ENCODE measurements around the gene COQ2. TPM values are rescaled to one million over a fixed set of nuclear protein-coding genes. Genes with fewer than 3 reads are reported as not detected.

Gene COQ2
- total and polyA plus RNA-seq, 10 donors = 5.4 to 26.9 (median 22.8) TPM

DNA sequence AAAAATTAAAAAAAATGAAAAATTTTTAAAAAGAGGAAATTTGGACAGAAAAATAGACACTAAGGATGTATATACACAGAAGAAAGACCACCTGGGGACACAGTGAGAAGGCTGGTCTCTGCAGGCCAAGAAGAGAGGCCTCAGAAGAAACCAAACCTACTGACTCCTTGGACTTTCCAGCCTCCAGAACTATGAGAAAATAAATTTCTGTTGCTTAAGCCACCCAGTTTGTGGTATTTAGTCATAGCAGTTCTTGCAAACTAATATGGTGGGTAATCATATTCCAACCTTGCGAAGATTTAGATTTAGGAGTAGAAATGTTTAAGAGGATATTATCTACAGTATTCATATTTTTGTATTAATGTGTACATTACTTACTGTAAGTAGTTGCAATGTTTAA is 56.4 kb downstream of the COQ2 start:
- Histone ChIP-seq H3K36me3 (no peaks in the 10 kb centered on the region), H3K9me3 (no peaks in the 10 kb centered on the region), H3K4me1 (peaks cover 14 to 39% (median 21%) of the 10 kb centered on the region in 6 donors), H3K4me3 (no peak overlapping the region), H3K27me3 (replicated peaks in 1 of 7) (no peaks in the 10 kb centered on the region), H3K27ac (no peak overlapping the region)
- no peak for DNase-seq
- 95 to 100% (median 98%) methylated on average over 1 of the region's 1 CpG for WGBS, 5 donors
- intact Hi-C loops (cut with DNase I; ENCODE audit: low total_unique reads) = no loop called here
- TF ChIP-seq, protein P1, sequence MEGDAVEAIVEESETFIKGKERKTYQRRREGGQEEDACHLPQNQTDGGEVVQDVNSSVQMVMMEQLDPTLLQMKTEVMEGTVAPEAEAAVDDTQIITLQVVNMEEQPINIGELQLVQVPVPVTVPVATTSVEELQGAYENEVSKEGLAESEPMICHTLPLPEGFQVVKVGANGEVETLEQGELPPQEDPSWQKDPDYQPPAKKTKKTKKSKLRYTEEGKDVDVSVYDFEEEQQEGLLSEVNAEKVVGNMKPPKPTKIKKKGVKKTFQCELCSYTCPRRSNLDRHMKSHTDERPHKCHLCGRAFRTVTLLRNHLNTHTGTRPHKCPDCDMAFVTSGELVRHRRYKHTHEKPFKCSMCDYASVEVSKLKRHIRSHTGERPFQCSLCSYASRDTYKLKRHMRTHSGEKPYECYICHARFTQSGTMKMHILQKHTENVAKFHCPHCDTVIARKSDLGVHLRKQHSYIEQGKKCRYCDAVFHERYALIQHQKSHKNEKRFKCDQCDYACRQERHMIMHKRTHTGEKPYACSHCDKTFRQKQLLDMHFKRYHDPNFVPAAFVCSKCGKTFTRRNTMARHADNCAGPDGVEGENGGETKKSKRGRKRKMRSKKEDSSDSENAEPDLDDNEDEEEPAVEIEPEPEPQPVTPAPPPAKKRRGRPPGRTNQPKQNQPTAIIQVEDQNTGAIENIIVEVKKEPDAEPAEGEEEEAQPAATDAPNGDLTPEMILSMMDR (IDR thresholded peaks at IDR 0.05 in 8 of 11, conservative IDR thresholded peaks at IDR 0.05 in 3 of 11) = no peak

DNA sequence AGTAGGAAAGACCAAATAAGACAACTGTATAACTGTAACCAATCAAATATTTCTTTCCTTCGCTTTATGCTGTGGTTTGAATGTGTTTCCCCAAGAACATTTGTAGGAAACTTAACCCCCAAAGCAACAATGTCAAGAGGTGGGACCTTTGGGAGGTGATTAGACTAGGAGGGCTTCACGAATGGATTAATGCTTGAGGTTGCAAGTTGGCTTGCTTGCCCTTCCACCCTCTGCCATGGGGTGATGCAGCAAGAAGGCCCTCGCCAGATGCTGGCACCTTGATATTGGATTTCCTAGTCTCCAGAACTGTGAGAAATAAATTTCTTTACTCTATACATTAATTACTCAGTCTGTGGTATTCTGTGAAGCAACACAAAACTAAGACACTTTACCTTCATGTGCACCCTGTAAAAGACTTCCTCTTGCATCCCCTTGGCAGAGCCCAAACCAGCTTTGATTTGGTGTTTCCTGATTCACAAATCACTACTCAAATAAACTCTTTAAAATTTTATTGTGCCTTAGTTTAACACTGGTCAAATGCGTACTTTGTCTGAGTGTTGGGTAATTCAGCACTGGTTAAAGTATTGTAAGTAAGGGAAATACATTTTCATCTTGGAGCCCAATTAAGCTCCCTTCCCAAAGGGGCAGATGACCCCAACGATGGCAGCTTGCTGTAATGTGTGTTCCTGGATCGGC is 59.9 kb downstream of the COQ2 start:
- WGBS, 5 donors = 86 to 95% (median 91%) methylated on average over 6 of the region's 6 CpGs
- H3K9me3 ChIP-seq = no peaks in the 10 kb centered on the region
- no peaks in the 10 kb centered on the region for H3K27me3 ChIP-seq (replicated peaks in 1 of 7)
- peaks cover 4 to 39% (median 18%) of the 10 kb centered on the region in 6 donors for H3K4me1 ChIP-seq
- H3K27ac ChIP-seq = peak overlapping the region in 1 of 8 donors; percentile 22
- intact Hi-C loops (cut with DNase I; ENCODE audit: low total_unique reads) = no loop called here
- no peaks in the 10 kb centered on the region for H3K36me3 ChIP-seq
- TF ChIP-seq POLR2A (IDR thresholded peaks at IDR 0.05) (no peak), POLR2AphosphoS5 (IDR thresholded peaks at IDR 0.05) (no peak)
- TF ChIP-seq, protein P1 (IDR thresholded peaks at IDR 0.05 in 8 of 11, conservative IDR thresholded peaks at IDR 0.05 in 3 of 11) = no peak
- H3K4me3 ChIP-seq = no peak overlapping the region
- DNase-seq = no peak

DNA sequence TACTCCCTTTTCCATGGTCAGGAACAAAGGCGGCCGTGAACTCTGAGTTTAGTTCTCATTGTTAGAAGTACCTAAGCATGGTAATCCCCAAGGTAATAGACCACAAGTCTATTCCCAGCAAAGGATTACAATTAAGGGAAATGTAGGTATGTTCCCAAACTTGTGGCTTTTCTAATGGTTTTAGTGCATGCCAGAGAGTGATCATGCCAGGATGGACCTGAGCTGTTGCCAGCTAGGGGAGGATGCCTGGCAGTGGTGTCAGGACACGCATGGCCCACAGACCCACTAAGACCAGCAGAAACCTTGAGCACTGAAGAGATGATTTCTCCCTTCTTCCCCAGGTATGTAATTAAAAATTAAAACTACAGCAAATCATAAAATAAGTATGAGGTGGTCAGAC is 60.8 kb downstream of the COQ2 start:
- intact Hi-C loops (cut with DNase I; ENCODE audit: low total_unique reads) = no loop called here
- H3K27me3 ChIP-seq (replicated peaks in 1 of 7) = no peaks in the 10 kb centered on the region

DNA sequence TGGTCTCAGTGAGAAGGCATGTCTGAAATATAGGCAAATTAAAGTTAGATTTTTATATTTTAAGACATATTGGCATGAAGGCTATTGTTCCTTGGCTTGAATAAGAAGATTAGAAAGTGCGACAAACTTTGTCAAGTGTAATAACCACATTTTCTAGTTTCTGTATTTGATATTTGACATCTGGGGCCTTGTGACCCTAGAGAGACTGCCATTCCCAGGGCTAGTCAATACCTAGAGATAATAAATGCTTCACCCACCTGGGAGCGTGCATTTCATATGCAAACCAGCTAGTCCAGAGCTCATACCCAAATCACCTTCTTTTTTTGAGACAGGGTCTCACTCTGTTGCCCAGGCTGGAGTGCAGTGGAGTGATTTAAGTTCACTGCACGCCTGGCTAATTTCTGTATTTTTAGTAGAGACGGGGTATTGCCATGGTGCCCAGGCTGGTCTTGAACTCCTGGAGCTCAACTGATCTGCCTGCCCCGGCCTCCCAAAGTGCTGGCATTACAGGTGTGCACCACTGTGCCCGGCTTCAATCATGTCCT is 62.6 kb downstream of the COQ2 start:
- Histone ChIP-seq H3K4me3 (no peak overlapping the region), H3K4me1 (peaks cover 20 to 66% (median 44%) of the 10 kb centered on the region in 6 donors), H3K36me3 (no peaks in the 10 kb centered on the region), H3K27me3 (replicated peaks in 1 of 7) (no peaks in the 10 kb centered on the region), H3K27ac (peak overlapping the region in 6 of 8 donors; percentile 43 to 98 (median 92)), H3K9me3 (no peaks in the 10 kb centered on the region)
- DNase-seq = no peak
- 66 to 85% (median 77%) methylated on average over 6 of the region's 6 CpGs for WGBS, 5 donors
- TF ChIP-seq POLR2AphosphoS5 (IDR thresholded peaks at IDR 0.05) (no peak), POLR2A (IDR thresholded peaks at IDR 0.05) (no peak)
- TF ChIP-seq, protein P1 (IDR thresholded peaks at IDR 0.05 in 8 of 11, conservative IDR thresholded peaks at IDR 0.05 in 3 of 11) = no peak
- intact Hi-C loops (cut with DNase I; ENCODE audit: low total_unique reads) = no loop called here

More for the DNA sequence above, 60.8 kb downstream of the COQ2 start:
- TF ChIP-seq, protein P1 (IDR thresholded peaks at IDR 0.05 in 8 of 11, conservative IDR thresholded peaks at IDR 0.05 in 3 of 11) = no peak
- no peak for TF ChIP-seq POLR2AphosphoS5 (IDR thresholded peaks at IDR 0.05)
- TF ChIP-seq POLR2A (IDR thresholded peaks at IDR 0.05) = no peak
- 92 to 100% (median 96%) methylated on average over 3 of the region's 3 CpGs for WGBS, 5 donors
- DNase-seq = no peak
- no peaks in the 10 kb centered on the region for H3K9me3 ChIP-seq
- no peak overlapping the region for H3K4me3 ChIP-seq
- no peaks in the 10 kb centered on the region for H3K36me3 ChIP-seq
- H3K4me1 ChIP-seq = peaks cover 10 to 48% (median 27%) of the 10 kb centered on the region in 6 donors
- H3K27ac ChIP-seq = peak overlapping the region in 1 of 8 donors; percentile 30
